SK-N-SH (cell line): Measurements from ENCODE around the gene GSDMA. TPM values are rescaled to one million over a fixed set of nuclear protein-coding genes. Genes with fewer than 3 reads are reported as not detected.

ENCODE experiments used
- CTCF ChIA-PET: fragments of 300-600, 350-600 bp; formaldehyde crosslinking; extraction: SDS; loops from one replicate; lab custom pipeline; 2021; lab: Yijun Ruan, JAX
- POLR2A ChIA-PET: fragments of 350-600 bp; sonication (Branson Sonifier 250); formaldehyde crosslinking; extraction: SDS; loops from one replicate; lab custom pipeline; 2020; ENCODE audit warnings: antibody characterized with exemption, inconsistent platforms; lab: Yijun Ruan, JAX
- DNase-seq: peaks from one replicate; pipeline ENCODE4 v3.0.0; 2012
- H2AFZ ChIP-seq: fragments of 200-600 bp; sonication (generic); 2 replicates; pipeline ENCODE4 v1.8.1; 2016; ENCODE audit warnings: antibody characterized with exemption, mild to moderate bottlenecking, low read depth
- H3F3A ChIP-seq: fragments of 200-600 bp; sonication (generic); replicated peaks from 2 replicates; pipeline ENCODE3; 2016; ENCODE audit warnings: antibody characterized with exemption, mild to moderate bottlenecking; ENCODE audit not compliant: insufficient read depth
- H3K27ac ChIP-seq, 2 experiments: fragments of 200-500 bp in 1 of 2; fragments of 200-600 bp in 1 of 2; sonication (Bioruptor generic) in 1 of 2; sonication (generic), shearing (Covaris generic) in 1 of 2; 2 replicates each; pipeline versions ENCODE4 v1.5.1 to v1.6.1; 2014 to 2016; ENCODE audit warnings: low read depth in 2 of 2, inconsistent platforms in 1 of 2, low read length in 1 of 2, mild to moderate bottlenecking in 1 of 2, mixed read lengths in 1 of 2
- H3K27me3 ChIP-seq: fragments of 200-600 bp; sonication (generic), shearing (Covaris generic); 2 replicates; pipeline ENCODE4 v1.6.1; 2016; ENCODE audit warnings: mixed run types; ENCODE audit not compliant: insufficient read depth
- H3K36me3 ChIP-seq, 2 experiments: fragments of 200-500 bp in 1 of 2; fragments of 200-600 bp in 1 of 2; sonication (Bioruptor generic) in 1 of 2; sonication (generic) in 1 of 2; replicated peaks in 1 of 2; 2 replicates each; pipeline versions ENCODE3 to v1.5.1; 2014 to 2016; ENCODE audit warnings: low read length in 1 of 2, mild to moderate bottlenecking in 1 of 2; ENCODE audit not compliant: insufficient read depth in 2 of 2, control insufficient read depth in 1 of 2
- H3K4me1 ChIP-seq, 2 experiments: fragments of 200-500 bp in 1 of 2; fragments of 200-600 bp in 1 of 2; sonication (Bioruptor generic) in 1 of 2; sonication (generic), shearing (Covaris generic) in 1 of 2; 2 replicates each; pipeline versions ENCODE4 v1.5.1 to v1.6.1; 2014 to 2016; ENCODE audit warnings: low read depth in 1 of 2, low read length in 1 of 2, mixed run types in 1 of 2; ENCODE audit not compliant: insufficient read depth in 2 of 2, control insufficient read depth in 1 of 2
- H3K4me2 ChIP-seq: fragments of 200-600 bp; sonication (generic), shearing (Covaris generic); 2 replicates; pipeline ENCODE4 v1.6.1; 2017; ENCODE audit warnings: mixed run types
- H3K4me3 ChIP-seq, 2 experiments: fragments of 200-500 bp in 1 of 2; fragments of 200-600 bp in 1 of 2; sonication (Bioruptor generic) in 1 of 2; sonication (generic), shearing (Covaris generic) in 1 of 2; 2 replicates each; pipeline versions ENCODE4 v1.5.1 to v1.8.1; 2014 to 2016; ENCODE audit warnings: low read depth in 2 of 2, inconsistent platforms in 1 of 2, low read length in 1 of 2, mild to moderate bottlenecking in 1 of 2, mixed read lengths in 1 of 2, moderate library complexity in 1 of 2
- H3K79me2 ChIP-seq: fragments of 200-600 bp; sonication (generic); 2 replicates; pipeline ENCODE4 v1.8.1; 2017; ENCODE audit warnings: mild to moderate bottlenecking; ENCODE audit not compliant: insufficient read depth
- H3K9ac ChIP-seq: fragments of 200-600 bp; sonication (generic); 2 replicates; pipeline ENCODE4 v1.6.1; 2017; ENCODE audit warnings: mixed run types
- H3K9me2 ChIP-seq: fragments of 200-600 bp; sonication (generic); 2 replicates; pipeline ENCODE4 v1.6.1; 2017; ENCODE audit warnings: mixed run types
- H3K9me3 ChIP-seq: fragments of 200-600 bp; sonication (generic); 2 replicates; pipeline ENCODE4 v1.6.1; 2017; ENCODE audit warnings: mixed run types, mild to moderate bottlenecking, moderate library complexity
- H4K20me1 ChIP-seq: fragments of 200-600 bp; sonication (generic); 2 replicates; pipeline ENCODE4 v1.6.1; 2017; ENCODE audit warnings: mild to moderate bottlenecking, mixed run types; ENCODE audit not compliant: insufficient read depth
- ELF1 ChIP-seq: IDR thresholded peaks from 2 replicates; pipeline ENCODE4 v1.4.0; 2012
- EP300 ChIP-seq, 2 experiments: IDR thresholded peaks; 2 replicates each; pipeline versions ENCODE4 v1.4.0 to v1.6.1; 2012; ENCODE audit warnings: borderline replicate concordance in 1 of 2, low read depth in 1 of 2, low read length in 1 of 2
- EZH2phosphoT487 ChIP-seq: fragments of 200-600 bp; sonication (generic); IDR thresholded peaks from 2 replicates; pipeline ENCODE4 v1.6.1; 2017; ENCODE audit warnings: low read depth, mixed run types, mild to moderate bottlenecking, antibody characterized with exemption, moderate library complexity, borderline replicate concordance
- FOSL2 ChIP-seq: IDR thresholded peaks from 2 replicates; pipeline ENCODE4 v1.4.0; 2012; ENCODE audit warnings: low read depth, mild to moderate bottlenecking, moderate library complexity, borderline replicate concordance
- FOXJ3 ChIP-seq: sonication (generic); formaldehyde crosslinking; IDR thresholded peaks from 2 replicates; pipeline ENCODE4 v1.5.1; 2020; ENCODE audit warnings: mild to moderate bottlenecking, missing genetic modification reagents
- GATA2 ChIP-seq: sonication (generic); formaldehyde crosslinking; IDR thresholded peaks from 2 replicates; pipeline ENCODE4 v1.5.0; 2020; ENCODE audit warnings: mild to moderate bottlenecking, missing genetic modification reagents
- JUND ChIP-seq: IDR thresholded peaks from 2 replicates; pipeline ENCODE4 v1.4.0; 2012
- MXI1 ChIP-seq: IDR thresholded peaks from 2 replicates; pipeline ENCODE4 v1.6.1; 2012; ENCODE audit warnings: mild to moderate bottlenecking, low read depth, low read length, improper control_type of control experiment
- NFIC ChIP-seq: IDR thresholded peaks from 2 replicates; pipeline ENCODE4 v1.4.0; 2012; ENCODE audit warnings: borderline replicate concordance
- POLR2AphosphoS5 ChIP-seq: IDR thresholded peaks from 2 replicates; pipeline ENCODE4 v1.6.1; 2012; ENCODE audit warnings: low read depth, low read length
- RAD21 ChIP-seq: IDR thresholded peaks from 2 replicates; pipeline ENCODE4 v1.6.1; 2012; ENCODE audit warnings: mild to moderate bottlenecking, low read length
- RXRA ChIP-seq: IDR thresholded peaks from 2 replicates; pipeline ENCODE4 v1.4.0; 2012; ENCODE audit warnings: low read depth, mild to moderate bottlenecking, borderline replicate concordance
- SIN3A ChIP-seq: IDR thresholded peaks from 2 replicates; pipeline ENCODE4 v1.6.1; 2012; ENCODE audit warnings: low read depth, mild to moderate bottlenecking, low read length, moderate library complexity, borderline replicate concordance
- TAF1 ChIP-seq: IDR thresholded peaks from 2 replicates; pipeline ENCODE4 v1.6.1; 2012; ENCODE audit warnings: low read depth, mild to moderate bottlenecking, low read length, moderate library complexity, borderline replicate concordance
- TEAD4 ChIP-seq: IDR thresholded peaks from 2 replicates; pipeline ENCODE4 v1.4.0; 2012; ENCODE audit warnings: mild to moderate bottlenecking, borderline replicate concordance; ENCODE audit not compliant: insufficient read depth
- WGBS: methylation state at CpG from one replicate; pipeline ENCODE4 v1.1.6; 2017; ENCODE audit warnings: low lambda C conversion rate; 5-methylcytosine and 5-hydroxymethylcytosine counted together
- polyA plus RNA-seq, 3 experiments: library from polyadenylated mRNA; depleted of rRNA; stranded (reverse); fragments of >200 nt; gene quantifications; 2 replicates each; pipeline ENCODE4 v1.2.3, GENCODE V29; 2012
- TF ChIP-seq, protein P1 (sequence below): IDR thresholded peaks from 2 replicates; pipeline ENCODE4 v1.6.1; 2012; ENCODE audit warnings: mild to moderate bottlenecking, low read depth, low read length, moderate library complexity
- TF ChIP-seq, protein P2 (sequence below): fragments of 200-600 bp; sonication (generic); IDR thresholded peaks from 2 replicates; pipeline ENCODE4 v1.6.1; 2017; ENCODE audit warnings: antibody characterized with exemption, mild to moderate bottlenecking, moderate library complexity
- TF ChIP-seq, protein P3 (sequence below): IDR thresholded peaks from 2 replicates; pipeline ENCODE4 v1.4.0; 2012; ENCODE audit warnings: low read depth
- TF ChIP-seq, protein P4 (sequence below): fragments of 150-350 bp; IDR thresholded peaks from 2 replicates; pipeline ENCODE4 v1.6.1; 2016; ENCODE audit warnings: mild to moderate bottlenecking, low read depth, low read length
- TF ChIP-seq, protein P5 (sequence below): IDR thresholded peaks from 2 replicates; pipeline ENCODE4 v1.4.0; 2012; ENCODE audit warnings: low read depth, borderline replicate concordance
- TF ChIP-seq, protein P6 (sequence below): IDR thresholded peaks from 2 replicates; pipeline ENCODE4; 2012

Gene GSDMA
- polyA plus RNA-seq, 1 of the 3 experiments (the other 2 are of a cell fraction): not detected

DNA sequence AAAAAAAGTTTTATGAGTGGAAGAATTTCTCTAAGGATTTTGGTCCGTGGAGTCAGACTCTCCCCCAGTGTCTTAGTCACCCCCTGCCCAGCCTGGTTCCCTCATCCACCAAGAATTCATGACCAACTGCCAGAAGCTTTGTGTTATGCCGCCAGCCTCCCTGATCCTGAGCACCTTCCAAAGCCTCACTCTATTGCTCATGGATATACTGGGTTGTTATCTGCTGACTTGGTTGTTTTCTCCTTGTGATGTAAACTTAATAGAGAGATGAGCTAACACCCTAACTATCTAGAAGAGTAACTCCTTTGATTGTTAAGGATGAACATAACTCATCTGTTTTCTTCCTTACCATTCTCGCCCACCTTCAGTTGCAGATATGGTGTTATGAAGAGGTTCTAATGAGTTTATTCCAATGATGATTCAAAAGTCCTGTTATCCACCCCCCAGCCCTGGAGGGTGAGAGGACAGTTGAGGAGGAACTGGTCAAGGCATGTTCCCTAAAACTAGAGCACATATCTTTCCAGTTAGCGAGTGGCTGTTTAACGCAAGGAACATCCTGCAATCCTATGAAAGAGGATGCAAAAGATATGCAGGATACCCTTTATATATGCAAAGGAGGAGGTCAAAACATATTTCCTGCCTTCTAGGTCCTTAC is 16.3 kb downstream of the GSDMA start:
- CTCF ChIA-PET: interaction anchor here (0.7 to 5.5 kb wide), 15 partner anchors 10 to 159 kb away, joined by 3 to 56 read pairs (median 6); partner anchors contain the start of gene NR1D1
- peak overlapping the region; percentile 79 for H3K4me2 ChIP-seq

More for the DNA sequence above, 16.3 kb downstream of the GSDMA start:
- H3K4me3 ChIP-seq: no peak overlapping the region
- TF ChIP-seq, protein P1, sequence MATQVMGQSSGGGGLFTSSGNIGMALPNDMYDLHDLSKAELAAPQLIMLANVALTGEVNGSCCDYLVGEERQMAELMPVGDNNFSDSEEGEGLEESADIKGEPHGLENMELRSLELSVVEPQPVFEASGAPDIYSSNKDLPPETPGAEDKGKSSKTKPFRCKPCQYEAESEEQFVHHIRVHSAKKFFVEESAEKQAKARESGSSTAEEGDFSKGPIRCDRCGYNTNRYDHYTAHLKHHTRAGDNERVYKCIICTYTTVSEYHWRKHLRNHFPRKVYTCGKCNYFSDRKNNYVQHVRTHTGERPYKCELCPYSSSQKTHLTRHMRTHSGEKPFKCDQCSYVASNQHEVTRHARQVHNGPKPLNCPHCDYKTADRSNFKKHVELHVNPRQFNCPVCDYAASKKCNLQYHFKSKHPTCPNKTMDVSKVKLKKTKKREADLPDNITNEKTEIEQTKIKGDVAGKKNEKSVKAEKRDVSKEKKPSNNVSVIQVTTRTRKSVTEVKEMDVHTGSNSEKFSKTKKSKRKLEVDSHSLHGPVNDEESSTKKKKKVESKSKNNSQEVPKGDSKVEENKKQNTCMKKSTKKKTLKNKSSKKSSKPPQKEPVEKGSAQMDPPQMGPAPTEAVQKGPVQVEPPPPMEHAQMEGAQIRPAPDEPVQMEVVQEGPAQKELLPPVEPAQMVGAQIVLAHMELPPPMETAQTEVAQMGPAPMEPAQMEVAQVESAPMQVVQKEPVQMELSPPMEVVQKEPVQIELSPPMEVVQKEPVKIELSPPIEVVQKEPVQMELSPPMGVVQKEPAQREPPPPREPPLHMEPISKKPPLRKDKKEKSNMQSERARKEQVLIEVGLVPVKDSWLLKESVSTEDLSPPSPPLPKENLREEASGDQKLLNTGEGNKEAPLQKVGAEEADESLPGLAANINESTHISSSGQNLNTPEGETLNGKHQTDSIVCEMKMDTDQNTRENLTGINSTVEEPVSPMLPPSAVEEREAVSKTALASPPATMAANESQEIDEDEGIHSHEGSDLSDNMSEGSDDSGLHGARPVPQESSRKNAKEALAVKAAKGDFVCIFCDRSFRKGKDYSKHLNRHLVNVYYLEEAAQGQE: no peak
- no peak for TF ChIP-seq TAF1
- TF ChIP-seq RAD21: no peak
- TF ChIP-seq RXRA: no peak
- TF ChIP-seq FOSL2: peak; percentile 70
- no peak for TF ChIP-seq ELF1
- TF ChIP-seq MXI1: no peak
- no peak for TF ChIP-seq POLR2AphosphoS5
- TF ChIP-seq, protein P2, sequence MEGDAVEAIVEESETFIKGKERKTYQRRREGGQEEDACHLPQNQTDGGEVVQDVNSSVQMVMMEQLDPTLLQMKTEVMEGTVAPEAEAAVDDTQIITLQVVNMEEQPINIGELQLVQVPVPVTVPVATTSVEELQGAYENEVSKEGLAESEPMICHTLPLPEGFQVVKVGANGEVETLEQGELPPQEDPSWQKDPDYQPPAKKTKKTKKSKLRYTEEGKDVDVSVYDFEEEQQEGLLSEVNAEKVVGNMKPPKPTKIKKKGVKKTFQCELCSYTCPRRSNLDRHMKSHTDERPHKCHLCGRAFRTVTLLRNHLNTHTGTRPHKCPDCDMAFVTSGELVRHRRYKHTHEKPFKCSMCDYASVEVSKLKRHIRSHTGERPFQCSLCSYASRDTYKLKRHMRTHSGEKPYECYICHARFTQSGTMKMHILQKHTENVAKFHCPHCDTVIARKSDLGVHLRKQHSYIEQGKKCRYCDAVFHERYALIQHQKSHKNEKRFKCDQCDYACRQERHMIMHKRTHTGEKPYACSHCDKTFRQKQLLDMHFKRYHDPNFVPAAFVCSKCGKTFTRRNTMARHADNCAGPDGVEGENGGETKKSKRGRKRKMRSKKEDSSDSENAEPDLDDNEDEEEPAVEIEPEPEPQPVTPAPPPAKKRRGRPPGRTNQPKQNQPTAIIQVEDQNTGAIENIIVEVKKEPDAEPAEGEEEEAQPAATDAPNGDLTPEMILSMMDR: no peak
- no peak for TF ChIP-seq FOXJ3 (CRISPR knock-in tag)
- peak; percentile 58 for TF ChIP-seq NFIC
- TF ChIP-seq TEAD4: no peak
- TF ChIP-seq EP300 (IDR thresholded peaks at IDR 0.05; ENCODE audit: borderline replicate concordance in 1 of 2, low read depth in 1 of 2, low read length in 1 of 2): peak in 1 of 2 experiments; percentile 34; a peak in 1 of 4 replicates
- TF ChIP-seq, protein P3, sequence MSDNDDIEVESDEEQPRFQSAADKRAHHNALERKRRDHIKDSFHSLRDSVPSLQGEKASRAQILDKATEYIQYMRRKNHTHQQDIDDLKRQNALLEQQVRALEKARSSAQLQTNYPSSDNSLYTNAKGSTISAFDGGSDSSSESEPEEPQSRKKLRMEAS: no peak
- TF ChIP-seq, protein P4, sequence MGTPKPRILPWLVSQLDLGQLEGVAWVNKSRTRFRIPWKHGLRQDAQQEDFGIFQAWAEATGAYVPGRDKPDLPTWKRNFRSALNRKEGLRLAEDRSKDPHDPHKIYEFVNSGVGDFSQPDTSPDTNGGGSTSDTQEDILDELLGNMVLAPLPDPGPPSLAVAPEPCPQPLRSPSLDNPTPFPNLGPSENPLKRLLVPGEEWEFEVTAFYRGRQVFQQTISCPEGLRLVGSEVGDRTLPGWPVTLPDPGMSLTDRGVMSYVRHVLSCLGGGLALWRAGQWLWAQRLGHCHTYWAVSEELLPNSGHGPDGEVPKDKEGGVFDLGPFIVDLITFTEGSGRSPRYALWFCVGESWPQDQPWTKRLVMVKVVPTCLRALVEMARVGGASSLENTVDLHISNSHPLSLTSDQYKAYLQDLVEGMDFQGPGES: no peak
- TF ChIP-seq EZH2phosphoT487: no peak
- TF ChIP-seq, protein P5, sequence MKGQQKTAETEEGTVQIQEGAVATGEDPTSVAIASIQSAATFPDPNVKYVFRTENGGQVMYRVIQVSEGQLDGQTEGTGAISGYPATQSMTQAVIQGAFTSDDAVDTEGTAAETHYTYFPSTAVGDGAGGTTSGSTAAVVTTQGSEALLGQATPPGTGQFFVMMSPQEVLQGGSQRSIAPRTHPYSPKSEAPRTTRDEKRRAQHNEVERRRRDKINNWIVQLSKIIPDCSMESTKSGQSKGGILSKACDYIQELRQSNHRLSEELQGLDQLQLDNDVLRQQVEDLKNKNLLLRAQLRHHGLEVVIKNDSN: no peak
- TF ChIP-seq, protein P6, sequence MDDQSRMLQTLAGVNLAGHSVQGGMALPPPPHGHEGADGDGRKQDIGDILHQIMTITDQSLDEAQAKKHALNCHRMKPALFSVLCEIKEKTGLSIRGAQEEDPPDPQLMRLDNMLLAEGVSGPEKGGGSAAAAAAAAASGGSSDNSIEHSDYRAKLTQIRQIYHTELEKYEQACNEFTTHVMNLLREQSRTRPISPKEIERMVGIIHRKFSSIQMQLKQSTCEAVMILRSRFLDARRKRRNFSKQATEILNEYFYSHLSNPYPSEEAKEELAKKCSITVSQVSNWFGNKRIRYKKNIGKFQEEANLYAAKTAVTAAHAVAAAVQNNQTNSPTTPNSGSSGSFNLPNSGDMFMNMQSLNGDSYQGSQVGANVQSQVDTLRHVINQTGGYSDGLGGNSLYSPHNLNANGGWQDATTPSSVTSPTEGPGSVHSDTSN: no peak
- no peak for TF ChIP-seq SIN3A
- peak; percentile 32; the same call in 1 of the 2 replicates for TF ChIP-seq JUND
- TF ChIP-seq GATA2 (CRISPR knock-in tag): no peak
- TF ChIP-seq, all 33 proteins: peak for 4
- Histone ChIP-seq H3K9me2 (no peaks in the 10 kb centered on the region), H3K27ac (peak overlapping the region in 1 of 2 experiments; percentile 35; a peak in 1 of 4 replicates), H4K20me1 (peaks cover 22% of the 10 kb centered on the region), H3K9ac (no peak overlapping the region), H3K27me3 (no peaks in the 10 kb centered on the region), H3K79me2 (peaks cover 35% of the 10 kb centered on the region), H3K36me3 (peaks cover under 1 to 4% of the 10 kb centered on the region in 2 experiments), H3K4me1 (peaks cover 8% of the 10 kb centered on the region in 2 experiments), H3F3A (peaks cover 14% of the 10 kb centered on the region), H3K9me3 (no peaks in the 10 kb centered on the region), H2AFZ (peak overlapping the region; percentile 96)
- 58% methylated on average over 5 of the region's 5 CpGs for WGBS
- POLR2A ChIA-PET: interaction anchor here (1.4 to 1.9 kb wide), 2 partner anchors 18 to 21 kb away, joined by 7 to 13 read pairs; no protein-coding TSS in a partner anchor
- DNase-seq: no peak
